GM21619 (cell line): ENCODE measurements around the gene GFM1.
A peak's percentile ranks its signal among the peaks of the same experiment; 100 is the strongest.
"Not testable (repeated sequence)": the region's sequence is repeated elsewhere in the genome, so short reads cannot be mapped to it uniquely, and the experiment has no call there.

Source experiments
- ATAC-seq: cut with Tn5 transposase; IDR thresholded peaks from one replicate; pipeline ENCODE4 v1.9.1; 2021; ENCODE audit not compliant: unreplicated experiment

GFM1 gene

DNA sequence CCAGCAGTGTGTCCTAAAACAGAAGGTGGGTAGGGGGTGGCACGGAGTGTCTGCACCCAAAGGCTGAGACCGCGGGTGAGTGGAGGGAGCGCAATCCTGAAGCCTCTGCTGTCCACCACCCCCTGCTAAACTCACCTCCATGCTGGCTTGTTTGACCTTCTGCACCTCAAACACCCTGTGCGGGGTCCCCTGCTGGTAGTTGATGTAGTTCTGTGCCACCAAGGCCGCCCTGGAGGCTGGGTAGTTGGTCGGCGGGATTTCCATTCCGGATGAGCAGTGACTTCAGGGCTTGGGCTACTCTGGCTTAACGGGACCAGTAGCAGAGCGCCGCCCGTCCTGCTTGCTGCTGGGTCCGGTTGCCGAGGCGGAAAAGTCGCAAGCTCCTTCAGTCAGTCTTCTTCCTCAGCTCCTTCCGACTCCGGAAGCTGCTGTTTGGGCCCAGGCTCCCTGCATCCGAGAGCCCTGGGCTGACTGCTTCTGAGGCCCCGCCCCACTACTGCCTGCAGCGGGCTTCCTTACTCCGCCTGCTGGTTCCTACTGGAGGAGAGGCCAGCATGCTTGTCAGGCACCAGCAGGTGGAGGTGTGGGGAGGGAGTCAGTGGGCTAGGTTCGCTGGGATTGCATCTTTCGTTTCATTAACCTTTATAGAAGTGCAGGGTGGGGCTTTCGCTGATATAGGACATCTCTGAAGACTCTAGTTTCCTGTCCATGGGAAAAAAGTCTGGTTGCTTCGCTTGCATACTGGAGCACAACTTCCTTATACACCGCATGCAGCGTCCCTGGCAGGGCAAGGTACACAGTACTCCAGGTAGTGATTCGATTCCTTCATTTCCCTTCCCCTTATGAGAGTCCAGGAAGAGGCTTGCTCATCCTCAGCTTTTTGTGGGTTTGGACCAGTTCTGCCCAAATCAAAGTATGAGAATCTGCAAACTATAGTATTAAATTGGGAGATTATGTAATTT, 28.2 kb downstream of the GFM1 start, which contains the start of gene LXN:
TSS of gene LXN (minus strand) at position 434 of the 962 bp plus-strand sequence. CDS start at position 264, 170 bp downstream.
- ATAC-seq: peak; percentile 99

DNA sequence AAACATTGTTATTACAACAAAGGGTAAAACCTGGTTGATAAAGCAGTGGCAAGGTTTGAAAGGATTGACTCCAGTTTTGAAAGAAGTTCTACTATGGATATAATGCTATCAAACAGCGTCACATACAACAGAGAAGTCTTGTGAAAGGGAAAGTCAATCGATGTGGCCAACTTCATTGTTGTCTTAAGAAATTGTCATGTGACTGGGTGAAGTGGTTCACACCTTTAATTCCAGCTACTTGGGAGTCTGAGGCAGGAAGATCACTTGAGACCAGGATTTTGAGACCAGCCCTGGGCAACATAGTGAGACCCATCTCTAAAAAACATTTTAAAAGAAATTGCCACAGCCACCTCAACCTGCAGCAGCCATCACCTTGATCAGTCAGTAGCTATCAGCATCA, 34.4 kb downstream of the GFM1 start:
- no peak for ATAC-seq

DNA sequence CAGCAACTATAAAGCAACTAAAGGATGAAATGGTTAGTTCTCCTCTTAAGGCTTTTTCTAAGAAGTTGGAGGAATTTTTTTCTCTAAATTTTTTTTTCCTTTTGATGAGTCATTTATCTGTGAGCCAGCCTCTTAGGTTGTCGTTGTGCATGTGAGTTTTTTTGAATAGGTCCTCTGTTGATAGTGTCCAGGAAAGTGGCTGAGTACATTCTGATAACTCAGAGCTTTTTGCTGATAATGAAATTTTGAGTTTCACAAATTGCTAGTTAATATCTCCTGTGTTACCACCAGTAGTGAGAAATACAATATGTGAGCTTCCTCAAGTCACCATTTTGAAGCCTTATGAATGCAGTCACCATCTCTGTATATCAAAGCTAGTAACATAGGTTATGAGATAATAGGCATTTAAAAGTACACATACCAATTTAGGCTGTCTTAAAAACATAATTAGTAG, 35.2 kb downstream of the GFM1 start:
- ATAC-seq: no peak

DNA sequence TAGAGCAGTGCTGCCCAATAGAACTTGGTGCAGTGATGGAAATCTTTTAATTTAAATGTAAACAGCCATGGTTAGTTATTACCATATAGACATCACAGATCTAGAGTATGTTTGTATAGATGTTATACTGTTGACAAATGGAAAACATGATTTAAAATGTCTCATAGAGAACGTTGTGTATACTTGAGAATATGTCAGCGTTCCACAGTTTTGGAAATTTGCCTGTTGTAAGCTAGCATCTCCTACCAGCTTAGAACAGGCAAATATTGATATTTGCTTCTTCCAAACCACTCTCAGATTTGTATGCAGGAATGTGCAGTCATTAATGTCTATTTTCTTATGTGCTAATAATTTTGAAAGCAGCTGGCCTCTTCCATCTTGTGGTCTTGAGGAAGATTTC, 36.5 kb downstream of the GFM1 start:
- no peak for ATAC-seq

DNA sequence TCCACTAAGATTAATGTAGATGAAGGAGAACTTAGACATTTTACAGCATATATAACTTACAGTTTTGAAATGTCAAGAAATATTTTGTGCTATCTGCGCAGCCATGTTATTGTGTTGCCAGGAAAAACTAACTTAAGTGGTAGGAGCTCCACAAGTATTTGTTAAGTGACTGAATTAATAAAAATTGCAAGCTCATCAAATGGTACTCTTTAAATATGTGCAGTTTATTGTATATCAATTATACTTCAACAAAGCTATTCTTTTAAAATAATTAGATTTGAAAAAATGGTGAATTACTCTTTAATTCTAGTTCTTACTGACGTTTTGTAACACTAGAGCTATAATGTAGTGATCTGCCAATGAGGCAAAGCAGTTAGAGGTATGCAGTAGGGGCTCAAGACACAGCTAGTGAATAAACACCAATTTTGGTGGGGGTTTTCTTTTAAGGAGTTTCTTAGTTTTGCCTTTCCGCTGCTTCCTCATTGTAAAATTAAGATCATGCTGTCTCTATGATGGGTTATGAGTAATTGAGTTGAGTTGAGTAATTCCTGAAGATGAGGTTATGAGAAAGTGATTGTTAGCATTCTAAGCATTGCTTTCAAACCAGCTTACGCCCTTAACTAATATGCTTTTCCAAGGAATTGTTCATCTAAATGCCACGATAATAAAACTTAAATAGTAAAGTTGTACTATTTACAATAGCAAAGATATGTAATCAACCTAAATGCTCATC, 39.1 kb downstream of the GFM1 start:
- ATAC-seq: no peak

DNA sequence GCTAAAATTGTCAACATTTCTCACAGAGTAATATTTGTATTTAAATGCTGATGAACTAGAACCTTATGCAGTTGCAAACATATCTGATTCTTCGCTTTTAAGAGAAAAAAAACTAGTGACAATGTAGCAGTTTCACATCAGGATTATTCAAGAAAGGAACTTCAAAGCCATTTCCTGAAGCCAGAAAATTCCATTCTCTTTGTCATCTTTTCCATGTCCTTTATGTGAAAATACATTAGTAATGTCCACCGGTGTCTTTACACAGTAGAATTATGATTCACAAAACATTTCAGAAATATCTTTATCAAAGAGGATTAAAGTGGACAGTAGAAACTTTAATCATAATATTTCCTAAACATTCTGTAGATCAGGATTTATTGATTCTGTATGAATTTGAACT, 40.8 kb downstream of the GFM1 start:
- no peak for ATAC-seq

DNA sequence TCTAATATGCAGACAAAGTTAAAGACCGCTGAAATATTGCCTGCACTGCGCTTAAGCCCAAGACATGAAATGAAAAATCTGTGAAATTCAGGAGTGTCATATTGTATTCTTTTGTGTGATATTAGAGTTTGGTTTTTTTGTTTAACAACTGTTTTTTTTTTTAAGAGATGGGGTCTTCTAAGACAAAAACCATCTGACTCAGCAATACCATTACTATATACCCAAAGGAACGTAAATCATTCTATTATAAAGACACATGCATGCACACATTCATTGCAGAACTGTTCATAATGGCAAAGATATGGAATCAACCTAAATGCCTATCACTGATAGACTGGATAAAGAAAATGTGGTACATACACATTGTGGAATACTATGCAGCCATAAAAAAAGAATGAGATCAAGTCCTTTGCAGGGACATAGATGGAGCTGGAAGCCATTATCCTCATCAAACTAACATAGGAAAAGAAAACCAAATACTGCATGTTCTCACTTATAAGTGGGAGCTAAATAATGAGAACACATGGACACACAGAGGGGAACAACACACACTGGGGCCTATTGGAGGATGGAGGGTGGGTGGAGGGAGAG, 49.6 kb downstream of the GFM1 start:
- not testable (repeated sequence) for ATAC-seq

DNA sequence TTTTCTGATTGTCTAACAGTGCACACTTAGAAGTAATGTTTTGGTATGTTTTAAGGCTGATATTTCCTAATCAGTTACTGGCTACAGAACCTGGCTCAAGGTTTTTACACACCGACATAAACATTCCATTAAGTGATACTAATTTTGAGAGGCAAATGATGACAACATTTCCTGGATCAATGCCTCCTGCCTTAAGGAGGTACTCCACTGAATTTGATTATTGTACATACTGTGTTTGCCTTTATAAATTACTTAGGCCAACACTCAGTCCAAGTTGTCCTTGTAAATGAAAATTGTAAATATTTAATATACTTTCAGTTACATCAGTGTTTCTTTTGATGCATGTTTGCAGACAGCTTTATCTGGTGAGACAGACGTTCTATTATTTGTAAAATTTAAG, 52.3 kb downstream of the GFM1 start:
- no peak for ATAC-seq

DNA sequence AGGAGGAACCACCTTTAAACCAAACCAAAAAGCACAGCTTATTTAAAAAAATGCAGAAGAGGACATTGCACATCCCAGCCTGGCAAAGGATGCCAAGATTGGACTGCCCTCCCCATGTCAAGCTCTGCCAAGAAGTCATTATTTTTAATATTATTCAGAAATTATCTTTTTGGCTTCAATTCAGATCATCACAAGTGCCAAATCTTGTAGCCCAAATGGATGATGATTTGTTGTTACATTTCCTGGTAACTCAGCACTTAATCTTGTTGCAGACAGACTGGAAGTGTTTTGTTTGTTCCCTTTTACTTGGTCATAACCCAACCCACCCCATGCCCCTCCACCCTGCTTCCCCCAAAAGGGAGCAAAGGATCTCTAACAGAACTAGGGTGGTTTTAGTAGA, 56.2 kb downstream of the GFM1 start:
- ATAC-seq: no peak

DNA sequence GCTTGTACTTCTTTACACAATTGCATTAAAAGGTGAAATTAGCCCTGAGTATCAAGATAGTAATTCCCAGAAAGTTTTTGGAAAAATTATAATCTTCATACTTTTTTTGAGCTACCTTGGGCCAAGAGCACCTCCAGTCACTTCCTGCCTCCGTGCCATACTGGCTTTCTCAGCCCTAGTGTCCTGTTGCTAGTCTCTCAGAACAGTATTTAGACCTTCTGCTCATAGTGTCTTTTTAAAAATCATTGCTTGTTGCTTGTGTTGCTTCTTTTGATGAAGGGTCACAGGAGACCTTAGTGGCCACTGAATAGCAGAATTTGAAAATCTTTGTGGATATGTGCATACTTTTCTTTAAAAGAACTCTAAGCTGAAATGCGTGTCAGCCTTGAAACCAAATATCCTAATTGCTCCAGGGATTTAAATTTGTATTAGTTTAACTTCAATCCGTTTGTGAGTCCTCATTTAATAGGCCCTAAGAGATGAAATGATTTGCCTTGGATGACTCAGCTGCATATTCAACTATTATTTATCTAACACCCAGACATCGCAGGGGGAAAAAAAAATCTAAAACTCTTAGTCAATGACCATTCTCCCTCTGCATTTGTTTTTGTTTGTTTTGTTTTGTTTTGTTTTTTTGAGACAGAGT, 57.2 kb downstream of the GFM1 start:
- no peak for ATAC-seq

DNA sequence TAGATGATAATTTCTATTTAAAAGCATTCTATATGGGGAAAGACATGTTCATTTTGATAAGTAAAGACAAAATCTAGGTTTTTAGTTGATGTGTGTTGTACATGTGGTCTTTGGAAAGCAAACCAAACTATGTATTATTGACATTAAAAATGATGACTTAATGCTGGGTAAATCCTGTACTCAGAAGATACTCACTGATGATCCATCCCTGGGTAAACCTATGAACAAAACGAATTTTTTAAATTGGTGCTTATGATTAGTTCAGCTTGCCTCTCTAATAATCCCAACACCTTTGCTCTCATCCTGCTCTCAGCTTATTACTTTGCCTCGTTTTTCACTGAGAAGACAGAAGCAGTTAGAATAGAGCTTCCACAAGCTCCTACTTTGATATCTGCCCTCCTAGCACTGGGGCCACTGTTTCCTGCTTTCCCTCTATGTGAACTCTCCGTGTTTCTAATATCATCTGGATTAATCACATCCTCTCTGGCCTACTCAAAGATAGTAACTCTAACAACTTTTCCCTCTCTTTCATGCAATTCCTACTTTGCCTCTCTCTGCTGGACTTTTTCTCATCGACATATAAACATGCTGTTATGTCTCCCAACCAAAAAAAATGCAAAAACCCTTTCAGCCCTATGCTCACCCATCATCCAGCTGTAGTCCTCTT, 58.6 kb downstream of the GFM1 start:
- ATAC-seq: no peak

DNA sequence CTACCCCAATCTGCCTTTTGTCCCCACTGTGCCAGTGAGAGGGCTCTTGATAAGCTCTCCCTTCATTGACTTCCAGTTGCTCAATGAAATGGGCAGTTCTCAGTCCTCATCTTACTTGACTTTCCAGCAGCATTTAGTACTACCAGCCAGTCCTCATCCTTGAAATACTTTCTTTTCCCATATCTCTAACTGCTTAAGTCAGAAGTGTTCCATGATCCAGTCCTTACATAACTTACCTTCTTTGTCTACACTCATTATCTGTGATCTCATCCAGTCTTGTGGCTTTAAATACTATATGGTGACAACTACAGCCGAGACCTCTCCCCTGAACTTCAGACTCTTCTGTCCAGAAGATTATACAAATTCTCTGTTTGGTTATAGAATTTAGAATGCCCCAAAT, 59.2 kb downstream of the GFM1 start:
- ATAC-seq: no peak

DNA sequence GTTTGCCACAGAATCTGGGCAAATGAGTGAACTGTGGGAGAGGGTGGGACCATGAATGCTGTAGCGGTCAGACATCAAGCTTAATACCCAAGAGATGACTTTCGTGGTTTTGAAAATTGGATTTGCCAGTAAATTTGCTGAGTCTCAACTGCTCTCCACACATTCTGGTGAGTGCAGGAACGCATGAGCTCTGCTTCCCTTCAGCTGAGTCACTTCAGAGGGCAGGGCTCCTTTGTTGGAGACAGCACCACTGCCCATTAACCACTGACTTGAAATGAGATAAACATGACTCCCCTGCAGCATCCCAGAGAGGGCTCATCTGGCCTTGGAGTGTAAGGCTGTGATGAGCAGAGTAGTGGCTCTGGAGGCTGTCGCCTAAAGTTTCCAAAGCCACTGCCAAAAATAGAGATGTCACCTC, 65.3 kb downstream of the GFM1 start:
- ATAC-seq: no peak

DNA sequence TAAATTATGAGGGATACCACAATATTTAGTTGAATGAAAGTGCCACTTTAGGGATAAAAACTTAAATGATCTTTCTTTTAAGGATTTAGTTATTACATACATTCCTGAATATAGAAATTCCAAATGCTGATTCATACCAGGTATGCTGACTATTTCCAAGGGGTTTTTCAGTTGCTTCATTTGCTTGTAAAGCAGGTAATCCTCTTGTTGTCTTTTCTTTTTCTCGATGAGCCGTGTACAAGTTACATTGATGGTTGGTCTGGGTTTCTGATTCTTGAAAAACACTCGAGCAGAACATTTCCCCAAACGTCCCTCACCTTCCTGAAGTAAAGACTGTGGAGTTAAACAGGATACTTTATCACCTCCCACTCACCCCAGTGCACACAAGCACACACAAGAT, 66.3 kb downstream of the GFM1 start:
- no peak for ATAC-seq

DNA sequence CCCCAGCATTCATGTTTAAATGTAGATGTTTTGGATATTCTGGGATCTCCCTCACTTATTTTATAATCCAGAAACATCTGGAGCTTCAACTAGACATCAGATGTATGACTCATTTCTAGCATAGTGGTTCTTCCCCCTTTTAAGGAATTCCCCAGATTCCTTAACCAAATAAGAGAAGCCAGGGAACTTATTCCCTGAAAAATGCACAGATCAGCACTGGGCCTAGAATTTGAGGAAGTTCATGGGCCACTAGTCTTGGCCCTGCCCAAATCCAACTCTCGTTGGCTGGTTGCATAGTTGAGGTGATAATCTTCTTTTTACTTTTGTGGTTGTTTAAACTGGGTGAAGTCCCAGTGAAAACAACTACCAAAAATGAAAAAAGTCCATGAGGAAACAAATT, 67.6 kb downstream of the GFM1 start:
- ATAC-seq: no peak

DNA sequence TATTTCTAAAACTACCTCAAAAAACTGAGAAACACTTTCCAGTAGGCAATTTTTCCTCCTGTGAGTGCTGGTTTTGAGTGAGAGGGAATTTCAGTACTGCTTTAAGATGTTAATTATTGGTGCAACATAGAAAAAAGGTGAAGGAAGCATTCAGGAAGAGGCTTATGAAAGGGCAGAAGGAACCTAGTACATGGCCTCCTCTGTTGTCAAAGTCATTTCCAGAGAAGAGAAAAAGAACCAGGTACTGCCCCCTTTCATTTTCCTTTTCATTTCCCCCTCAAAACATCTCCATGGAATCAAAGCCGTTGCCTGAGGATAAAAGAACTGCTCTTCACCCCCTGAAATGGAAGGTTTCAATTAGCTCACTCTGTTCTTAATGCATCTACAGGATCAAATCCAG, 68.1 kb downstream of the GFM1 start:
- peak; percentile 61 for ATAC-seq

DNA sequence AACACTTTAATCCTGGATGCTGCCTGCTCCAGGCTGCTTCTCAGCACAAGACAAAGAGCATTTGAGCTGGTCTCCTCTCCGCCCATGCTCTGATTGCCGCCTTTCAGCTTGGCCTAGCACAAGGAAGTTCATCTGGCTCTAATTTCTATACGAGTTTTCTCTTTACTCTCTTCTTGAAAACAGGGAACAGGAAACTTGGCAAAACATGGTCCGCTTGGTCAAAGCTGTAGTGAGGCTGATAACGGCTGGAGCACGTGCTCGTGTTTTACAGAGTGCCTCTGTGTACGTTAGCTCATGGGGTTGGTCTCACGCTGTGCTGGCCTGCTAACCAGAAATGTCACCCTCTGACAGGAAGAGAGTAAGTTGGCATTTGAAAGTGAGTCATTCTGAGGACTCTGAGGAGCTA, 68.8 kb downstream of the GFM1 start:
- ATAC-seq: no peak

DNA sequence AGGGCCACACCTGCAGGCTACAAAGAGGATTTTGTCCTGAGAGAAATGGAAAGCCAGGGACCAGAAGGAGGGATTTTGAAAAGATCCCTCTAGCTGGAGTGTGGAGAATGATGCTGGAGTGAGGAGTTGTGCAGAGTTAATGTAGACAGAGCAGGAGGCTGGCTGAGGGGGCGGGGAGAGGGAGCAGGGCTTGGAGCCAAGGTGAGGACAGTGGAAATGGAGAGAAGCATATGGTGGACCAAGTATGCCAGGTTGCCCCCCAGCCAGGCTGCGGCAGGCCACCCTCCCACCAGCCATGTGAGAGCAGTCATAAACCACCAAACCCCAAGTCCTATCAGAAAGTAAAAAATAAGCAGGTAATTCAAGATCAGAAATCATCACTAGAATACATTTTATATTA, 73.2 kb downstream of the GFM1 start:
- no peak for ATAC-seq

DNA sequence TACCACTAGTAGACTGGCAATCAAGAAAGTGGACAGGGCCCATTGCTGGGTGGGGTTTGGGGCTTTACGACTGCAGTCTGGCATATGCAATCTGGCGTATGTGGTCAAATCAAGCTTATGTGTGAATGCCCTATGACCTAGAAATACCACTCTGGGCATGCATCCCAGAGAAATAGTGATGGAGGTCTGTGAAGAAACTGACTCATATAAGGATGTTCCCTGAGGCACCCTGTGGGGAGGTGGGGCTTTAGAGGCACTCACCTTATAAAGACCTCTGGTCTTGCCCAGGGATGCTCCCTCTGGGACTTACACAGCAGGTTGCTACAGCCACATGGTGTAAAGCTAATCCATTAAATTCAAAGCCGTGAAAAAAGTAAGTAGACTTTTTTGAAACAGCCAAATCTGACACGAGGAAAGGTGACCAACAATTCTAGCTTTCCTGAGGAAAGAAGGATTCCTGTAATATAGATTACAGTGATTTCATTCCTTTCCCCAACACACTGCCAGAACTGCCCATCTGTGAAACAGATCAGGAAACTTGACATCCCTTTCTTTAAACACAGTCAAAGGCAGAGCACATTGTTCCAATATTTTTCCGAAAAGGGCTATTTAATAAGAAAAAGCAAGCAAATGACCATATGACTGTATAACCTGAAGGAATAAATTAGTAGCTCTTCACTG, 74.3 kb downstream of the GFM1 start:
- no peak for ATAC-seq

DNA sequence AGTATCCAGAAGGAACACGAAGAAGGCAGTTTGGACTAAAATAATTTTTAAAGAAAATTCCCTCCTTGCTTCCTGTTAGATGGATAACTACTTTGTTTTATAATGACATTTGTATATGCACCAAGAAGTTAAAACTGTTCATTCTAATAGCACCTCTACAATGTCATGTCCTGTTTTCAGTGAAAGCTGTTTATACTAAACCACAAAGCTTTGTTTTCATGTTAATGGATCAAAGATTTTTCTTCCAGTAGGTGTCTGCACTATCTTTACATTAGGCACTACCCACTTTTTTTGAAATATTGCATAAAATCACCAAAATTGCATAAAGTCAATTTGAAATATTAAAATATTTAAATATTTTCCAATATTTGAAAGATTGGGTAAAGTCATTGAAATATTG, 77.8 kb downstream of the GFM1 start:
- ATAC-seq: no peak
